ENCODE results near the gene NDNF. TPM values are rescaled to one million over a fixed set of nuclear protein-coding genes. Genes with fewer than 3 reads are reported as not detected.

NDNF gene
- total RNA-seq, 1 experiment from 2014 or later, result 0.04 TPM

DNA sequence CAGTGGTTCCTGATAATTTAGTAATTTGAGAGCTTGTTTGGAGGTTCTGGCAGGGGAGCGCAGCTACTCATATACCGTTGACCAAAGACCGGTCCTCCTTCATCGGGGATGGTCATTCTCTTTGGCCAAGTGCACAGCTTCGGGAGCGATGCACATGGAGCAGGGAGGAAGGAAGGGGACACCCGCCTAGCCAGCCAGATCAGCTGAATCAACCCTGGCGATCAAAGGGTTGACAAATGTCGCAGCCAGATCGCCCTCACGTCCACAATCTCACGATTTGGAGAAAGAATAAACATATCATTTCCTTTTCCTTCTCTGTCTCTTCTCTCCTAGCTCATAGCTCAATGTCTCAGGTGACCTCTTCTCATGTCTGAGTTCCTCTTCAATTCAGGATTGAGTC, 11.1 kb downstream of the NDNF start:
- ChIA-PET POLR2A (ENCODE audit: unreplicated experiment) (no interaction called here), CTCF (no interaction called here)

DNA sequence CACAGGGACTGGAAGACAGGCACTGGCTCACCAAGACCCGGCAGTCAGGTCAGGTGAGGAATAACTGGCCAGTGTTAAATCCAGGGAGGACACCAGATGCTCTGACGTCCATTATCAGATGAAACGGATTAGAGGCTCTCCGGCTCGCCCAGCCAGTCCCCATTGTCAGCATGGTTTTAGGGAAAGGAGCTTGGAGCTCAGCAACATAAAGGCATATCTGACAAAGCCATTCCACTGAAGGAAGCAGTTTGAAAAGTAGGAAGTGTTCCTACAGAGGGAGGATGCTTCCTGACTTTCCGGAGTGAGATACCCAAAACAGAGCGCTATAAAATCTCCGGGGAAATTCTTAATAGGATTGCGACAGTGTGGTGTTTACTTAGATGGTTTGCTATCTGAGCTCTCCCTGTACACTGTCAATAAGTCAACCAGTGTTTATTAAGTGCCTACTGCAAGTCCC, 14.8 kb downstream of the NDNF start:
- intact Hi-C loops (cut with micrococcal nuclease), result no loop called here
- BruUV-seq (replicated peaks), result no TSS peak

More for the DNA sequence above, 11.1 kb downstream of the NDNF start:
- H3K9me2 ChIP-seq (replicated peaks; ENCODE audit: low read length), result no peaks in the 10 kb centered on the region
- H3K9me3 ChIP-seq (ENCODE audit: low read length), result no peaks in the 10 kb centered on the region
- H3K4me1 ChIP-seq (ENCODE audit: insufficient read depth, low read length), result no peaks in the 10 kb centered on the region
- no peak overlapping the region for H3K4me3 ChIP-seq (ENCODE audit: low read length)
- no peak overlapping the region for H3K4me2 ChIP-seq (ENCODE audit: low read length)
- no peak for ATAC-seq
- TF ChIP-seq EZH2 (IDR thresholded peaks at IDR 0.05; ENCODE audit: low read length, unreplicated experiment) (no peak), EZH2phosphoT487 (IDR thresholded peaks at IDR 0.05; ENCODE audit: borderline replicate concordance, low read length) (no peak)
- H2AFZ ChIP-seq (ENCODE audit: low read length), result no peak overlapping the region
- intact Hi-C loops (cut with micrococcal nuclease), result no loop called here
- H3F3A ChIP-seq (ENCODE audit: low read length, unreplicated experiment), result no peaks in the 10 kb centered on the region
- no peak overlapping the region for H3K27ac ChIP-seq (ENCODE audit: low read length)
- no peak overlapping the region for H3K9ac ChIP-seq (ENCODE audit: low read length)
- no TSS peak for BruUV-seq (replicated peaks)
- H3K36me3 ChIP-seq (ENCODE audit: low read depth, low read length), result no peaks in the 10 kb centered on the region
- no peaks in the 10 kb centered on the region for H3K79me2 ChIP-seq (ENCODE audit: low read length)
- H3K27me3 ChIP-seq (ENCODE audit: low read length), result peaks cover 30% of the 10 kb centered on the region
- no peaks in the 10 kb centered on the region for H4K20me1 ChIP-seq (ENCODE audit: low read length)
- DNase-seq, result no peak

DNA sequence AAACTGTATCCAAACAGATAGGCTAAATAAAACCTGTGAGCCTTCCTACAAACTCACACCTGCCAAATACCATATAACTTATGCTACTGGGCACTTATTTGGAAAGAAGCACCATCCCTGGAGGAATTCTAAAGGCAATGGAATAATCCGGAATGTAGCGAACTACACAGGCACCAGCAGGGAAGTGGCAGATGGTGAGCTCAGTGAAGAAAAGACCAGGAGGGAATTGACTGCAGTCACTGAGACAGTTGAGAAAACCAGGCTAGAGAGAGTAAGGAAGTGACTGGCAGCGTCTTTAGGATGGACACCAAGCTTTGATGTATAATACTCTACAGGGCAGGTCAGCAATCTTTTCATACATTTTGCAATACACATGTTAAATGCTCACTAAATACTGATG, 16.3 kb downstream of the NDNF start:
- H3K27me3 ChIP-seq (ENCODE audit: low read length), result peaks cover 25% of the 10 kb centered on the region

More for the DNA sequence above, 14.8 kb downstream of the NDNF start:
- ATAC-seq (no peak), DNase-seq (no peak)
- H3K9me3 ChIP-seq (ENCODE audit: low read length), result no peaks in the 10 kb centered on the region
- H3K4me2 ChIP-seq (ENCODE audit: low read length), result no peak overlapping the region
- peaks cover 25% of the 10 kb centered on the region for H3K27me3 ChIP-seq (ENCODE audit: low read length)
- no peak overlapping the region for H2AFZ ChIP-seq (ENCODE audit: low read length)
- no peak overlapping the region for H3K9ac ChIP-seq (ENCODE audit: low read length)
- no peak for TF ChIP-seq EZH2phosphoT487 (IDR thresholded peaks at IDR 0.05; ENCODE audit: borderline replicate concordance, low read length)
- no peak for TF ChIP-seq EZH2 (IDR thresholded peaks at IDR 0.05; ENCODE audit: low read length, unreplicated experiment)
- peaks cover 9% of the 10 kb centered on the region; the same call in 1 of the 2 replicates for H3K4me1 ChIP-seq (ENCODE audit: insufficient read depth, low read length)
- H3F3A ChIP-seq (ENCODE audit: low read length, unreplicated experiment), result no peaks in the 10 kb centered on the region
- no peak overlapping the region for H3K4me3 ChIP-seq (ENCODE audit: low read length)
- CTCF ChIA-PET, result no interaction called here
- no peaks in the 10 kb centered on the region for H3K9me2 ChIP-seq (replicated peaks; ENCODE audit: low read length)
- no peaks in the 10 kb centered on the region for H3K36me3 ChIP-seq (ENCODE audit: low read depth, low read length)
- POLR2A ChIA-PET (ENCODE audit: unreplicated experiment), result no interaction called here
- H4K20me1 ChIP-seq (ENCODE audit: low read length), result no peaks in the 10 kb centered on the region
- H3K79me2 ChIP-seq (ENCODE audit: low read length), result no peaks in the 10 kb centered on the region
- H3K27ac ChIP-seq (ENCODE audit: low read length), result no peak overlapping the region

More for the DNA sequence above, 16.3 kb downstream of the NDNF start:
- Histone ChIP-seq H3K9ac (ENCODE audit: low read length) (no peak overlapping the region), H3F3A (ENCODE audit: low read length, unreplicated experiment) (no peaks in the 10 kb centered on the region), H4K20me1 (ENCODE audit: low read length) (no peaks in the 10 kb centered on the region), H3K36me3 (ENCODE audit: low read depth, low read length) (no peaks in the 10 kb centered on the region), H3K27ac (ENCODE audit: low read length) (no peak overlapping the region), H3K4me2 (ENCODE audit: low read length) (no peak overlapping the region), H3K4me3 (ENCODE audit: low read length) (no peak overlapping the region), H3K9me3 (ENCODE audit: low read length) (no peaks in the 10 kb centered on the region), H3K79me2 (ENCODE audit: low read length) (no peaks in the 10 kb centered on the region), H3K4me1 (ENCODE audit: insufficient read depth, low read length) (peaks cover 9% of the 10 kb centered on the region; the same call in 1 of the 2 replicates), H3K9me2 (replicated peaks; ENCODE audit: low read length) (no peaks in the 10 kb centered on the region), H2AFZ (ENCODE audit: low read length) (no peak overlapping the region)
- TF ChIP-seq, protein P1, sequence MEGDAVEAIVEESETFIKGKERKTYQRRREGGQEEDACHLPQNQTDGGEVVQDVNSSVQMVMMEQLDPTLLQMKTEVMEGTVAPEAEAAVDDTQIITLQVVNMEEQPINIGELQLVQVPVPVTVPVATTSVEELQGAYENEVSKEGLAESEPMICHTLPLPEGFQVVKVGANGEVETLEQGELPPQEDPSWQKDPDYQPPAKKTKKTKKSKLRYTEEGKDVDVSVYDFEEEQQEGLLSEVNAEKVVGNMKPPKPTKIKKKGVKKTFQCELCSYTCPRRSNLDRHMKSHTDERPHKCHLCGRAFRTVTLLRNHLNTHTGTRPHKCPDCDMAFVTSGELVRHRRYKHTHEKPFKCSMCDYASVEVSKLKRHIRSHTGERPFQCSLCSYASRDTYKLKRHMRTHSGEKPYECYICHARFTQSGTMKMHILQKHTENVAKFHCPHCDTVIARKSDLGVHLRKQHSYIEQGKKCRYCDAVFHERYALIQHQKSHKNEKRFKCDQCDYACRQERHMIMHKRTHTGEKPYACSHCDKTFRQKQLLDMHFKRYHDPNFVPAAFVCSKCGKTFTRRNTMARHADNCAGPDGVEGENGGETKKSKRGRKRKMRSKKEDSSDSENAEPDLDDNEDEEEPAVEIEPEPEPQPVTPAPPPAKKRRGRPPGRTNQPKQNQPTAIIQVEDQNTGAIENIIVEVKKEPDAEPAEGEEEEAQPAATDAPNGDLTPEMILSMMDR (conservative IDR thresholded peaks at IDR 0.05; ENCODE audit: low read depth, low read length), result no peak
- no peak for TF ChIP-seq EZH2 (IDR thresholded peaks at IDR 0.05; ENCODE audit: low read length, unreplicated experiment)
- no peak for TF ChIP-seq EZH2phosphoT487 (IDR thresholded peaks at IDR 0.05; ENCODE audit: borderline replicate concordance, low read length)
- intact Hi-C loops (cut with micrococcal nuclease), result no loop called here
- CTCF ChIA-PET, result no interaction called here
- ATAC-seq, result no peak
- POLR2A ChIA-PET (ENCODE audit: unreplicated experiment), result no interaction called here
- BruUV-seq (replicated peaks), result no TSS peak
- DNase-seq, result no peak
